ENCODE data around the gene GRM1.

The GRM1 gene

DNA sequence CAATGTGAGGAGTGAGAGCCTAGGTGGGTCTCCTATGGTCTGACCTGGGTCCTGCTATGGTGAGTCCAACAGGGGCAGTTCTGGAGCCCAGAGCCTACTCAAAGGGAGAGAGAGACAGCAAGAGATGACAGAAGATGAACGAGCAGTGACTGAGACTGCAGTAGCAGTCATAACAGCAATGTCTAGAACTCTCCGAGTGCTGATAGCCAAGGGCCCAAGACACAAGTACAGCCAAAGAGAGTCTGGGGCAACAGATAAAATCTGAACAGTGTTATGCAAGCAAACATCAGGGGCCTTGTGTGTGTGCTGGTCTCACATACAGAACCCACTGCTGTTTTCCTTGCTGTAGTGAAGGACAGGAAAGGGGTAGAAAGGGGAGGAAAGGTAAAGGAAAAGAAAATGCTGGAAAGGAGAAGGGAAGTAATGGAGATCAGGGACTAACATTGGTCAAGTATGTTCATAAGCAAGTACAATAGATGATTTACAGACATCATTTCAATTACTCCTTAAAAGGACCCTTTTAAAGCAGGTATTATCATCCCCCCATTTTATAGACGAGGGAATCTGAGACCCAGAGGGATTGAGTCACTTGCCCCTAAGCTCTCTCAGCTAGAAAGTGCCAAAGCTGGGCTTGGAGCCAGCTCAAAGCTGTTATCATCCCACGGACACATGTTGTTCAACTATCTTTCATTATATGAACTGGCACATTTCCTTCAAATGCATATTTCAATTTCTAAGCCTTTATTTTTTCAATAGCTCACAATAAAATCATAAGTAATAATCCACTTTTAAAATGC, 332.5 kb downstream of the GRM1 start:
- H3K36me3 ChIP-seq (ENCODE audit: insufficient read depth, low read length): no peaks in the 10 kb centered on the region
- H3K4me3 ChIP-seq (ENCODE audit: low read length): no peak overlapping the region
- H2AFZ ChIP-seq (ENCODE audit: low read depth, low read length): no peak overlapping the region
- no peaks in the 10 kb centered on the region for H3K9me3 ChIP-seq (ENCODE audit: low read length)
- H3K4me1 ChIP-seq (ENCODE audit: insufficient read depth, low read length): no peaks in the 10 kb centered on the region
- H3K27me3 ChIP-seq (ENCODE audit: insufficient read depth, low read length): no peaks in the 10 kb centered on the region

DNA sequence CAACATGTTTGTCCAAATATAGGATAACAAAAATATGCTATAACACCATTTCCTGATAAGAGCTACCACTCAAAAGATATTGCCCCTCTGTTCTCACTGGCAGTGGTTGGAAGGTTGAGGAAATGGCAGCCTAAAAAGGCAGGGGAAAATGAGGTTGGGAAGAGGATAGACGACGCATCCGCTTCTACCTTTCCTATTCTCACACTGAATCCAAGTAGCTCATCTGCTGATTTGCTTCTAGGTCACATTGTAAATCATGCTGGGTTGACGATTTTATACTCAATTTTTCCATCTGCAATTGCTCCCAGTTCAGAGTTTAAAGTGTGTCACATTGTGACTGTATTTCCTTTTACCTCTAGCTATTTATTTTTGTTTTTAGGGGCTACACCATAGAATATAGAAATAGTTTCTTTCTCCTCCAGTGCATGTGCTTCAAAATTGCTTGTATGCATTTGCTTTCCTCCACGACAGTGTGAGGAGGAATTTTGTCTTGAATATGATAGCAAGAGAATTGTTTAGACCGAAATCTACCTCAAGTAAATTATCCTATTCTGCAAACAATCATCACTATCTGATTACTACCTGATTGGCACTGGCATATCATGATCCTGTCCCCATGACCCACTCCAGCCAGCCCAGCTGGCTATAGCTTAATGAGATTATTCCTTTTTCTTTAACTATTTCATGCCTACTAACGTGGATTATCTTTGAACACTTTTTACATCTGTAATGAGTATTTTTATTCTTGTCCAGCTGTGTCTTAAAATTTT, 335.2 kb downstream of the GRM1 start:
- H2AFZ ChIP-seq (ENCODE audit: low read depth, low read length): no peak overlapping the region
- H3K4me1 ChIP-seq (ENCODE audit: insufficient read depth, low read length): no peaks in the 10 kb centered on the region
- H3K4me3 ChIP-seq (ENCODE audit: low read length): no peak overlapping the region
- H3K9me3 ChIP-seq (ENCODE audit: low read length): no peaks in the 10 kb centered on the region
- H3K27me3 ChIP-seq (ENCODE audit: insufficient read depth, low read length): no peaks in the 10 kb centered on the region
- H3K36me3 ChIP-seq (ENCODE audit: insufficient read depth, low read length): no peaks in the 10 kb centered on the region

DNA sequence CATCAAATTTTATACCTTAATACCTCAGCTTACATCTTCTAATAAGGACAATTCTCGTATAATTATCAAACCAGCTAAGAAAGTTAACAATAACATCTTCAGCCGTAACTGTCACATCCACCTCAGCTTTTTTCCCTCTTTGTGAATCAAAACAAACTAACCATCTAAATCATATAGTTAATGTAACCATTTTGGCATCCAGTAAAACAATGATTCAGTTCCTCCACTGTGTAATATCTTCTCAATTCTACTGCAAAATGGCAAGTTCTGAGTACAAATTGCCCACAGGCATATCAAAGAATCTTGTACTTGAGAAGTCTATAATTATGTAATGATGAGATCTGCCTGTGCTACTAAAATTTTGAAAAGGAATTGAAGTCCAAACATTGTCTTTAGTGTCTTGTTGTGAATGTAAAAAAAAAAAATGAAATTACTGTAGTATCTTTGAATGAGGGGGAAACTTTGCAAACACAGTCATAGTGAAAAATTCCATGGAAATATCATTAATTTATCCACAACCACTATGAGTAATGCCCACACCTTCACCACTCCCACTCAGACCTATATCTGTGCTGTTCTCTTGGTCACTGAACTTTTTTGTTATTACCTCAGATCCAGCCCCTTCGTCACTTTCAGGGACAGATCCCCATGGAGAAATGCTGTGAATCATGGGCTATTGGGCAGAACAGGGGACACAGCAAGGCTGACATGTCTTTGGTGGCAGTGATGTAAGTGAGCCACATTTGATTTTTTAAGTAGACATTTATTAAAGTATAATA, 336.1 kb downstream of the GRM1 start:
- no peak overlapping the region for H2AFZ ChIP-seq (ENCODE audit: low read depth, low read length)
- no peak overlapping the region for H3K4me3 ChIP-seq (ENCODE audit: low read length)
- H3K27me3 ChIP-seq (ENCODE audit: insufficient read depth, low read length): no peaks in the 10 kb centered on the region

DNA sequence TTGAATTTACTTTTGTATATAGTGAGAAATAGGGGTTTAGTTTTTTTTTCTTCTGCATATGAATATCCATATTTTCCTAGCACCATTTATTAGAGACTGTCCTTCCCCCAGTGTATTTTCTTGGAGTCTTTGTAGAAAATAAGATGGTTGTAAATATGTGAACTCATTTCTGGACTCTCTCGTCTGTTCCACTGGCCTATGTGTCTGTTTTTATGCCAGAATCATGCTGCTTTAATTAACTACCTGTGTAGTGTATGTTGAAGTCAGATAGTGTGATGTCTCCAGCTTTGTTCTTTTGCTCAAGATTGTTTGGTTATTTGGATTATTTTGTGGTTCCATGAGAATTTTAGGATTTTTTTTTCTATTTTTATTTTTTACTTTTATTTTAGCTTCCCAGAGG, 338.2 kb downstream of the GRM1 start:
- Histone ChIP-seq H3K4me3 (ENCODE audit: low read length) (no peak overlapping the region), H2AFZ (ENCODE audit: low read depth, low read length) (no peak overlapping the region), H3K27me3 (ENCODE audit: insufficient read depth, low read length) (no peaks in the 10 kb centered on the region), H3K36me3 (ENCODE audit: insufficient read depth, low read length) (no peaks in the 10 kb centered on the region), H3K9me3 (ENCODE audit: low read length) (no peaks in the 10 kb centered on the region), H3K4me1 (ENCODE audit: insufficient read depth, low read length) (no peaks in the 10 kb centered on the region)

More for the DNA sequence above, 336.1 kb downstream of the GRM1 start:
- no peaks in the 10 kb centered on the region for H3K4me1 ChIP-seq (ENCODE audit: insufficient read depth, low read length)
- H3K9me3 ChIP-seq (ENCODE audit: low read length): no peaks in the 10 kb centered on the region
- H3K36me3 ChIP-seq (ENCODE audit: insufficient read depth, low read length): no peaks in the 10 kb centered on the region

DNA sequence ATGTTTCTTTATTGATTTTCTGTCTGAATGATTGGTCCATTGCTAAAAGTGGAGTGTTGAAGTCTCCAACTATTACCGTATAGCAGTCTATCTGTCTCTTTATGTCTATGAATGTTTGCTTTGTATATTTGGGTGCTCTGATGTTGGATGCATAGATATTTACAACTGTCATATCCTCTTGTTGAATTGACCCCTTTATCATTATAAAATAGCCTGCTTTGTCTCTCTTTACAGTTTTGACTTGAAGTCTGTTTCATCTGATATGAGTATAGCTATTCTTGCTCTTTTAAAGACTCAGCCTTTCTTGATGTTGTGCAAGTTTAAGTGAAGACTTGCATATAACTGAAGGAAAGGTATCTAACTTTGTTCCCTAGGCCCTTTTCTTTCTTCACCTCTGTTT, 341.0 kb downstream of the GRM1 start:
- H3K4me1 ChIP-seq (ENCODE audit: insufficient read depth, low read length): no peaks in the 10 kb centered on the region
- H3K9me3 ChIP-seq (ENCODE audit: low read length): no peaks in the 10 kb centered on the region
- H3K4me3 ChIP-seq (ENCODE audit: low read length): no peak overlapping the region
- H3K27me3 ChIP-seq (ENCODE audit: insufficient read depth, low read length): no peaks in the 10 kb centered on the region
- H3K36me3 ChIP-seq (ENCODE audit: insufficient read depth, low read length): no peaks in the 10 kb centered on the region
- no peak overlapping the region for H2AFZ ChIP-seq (ENCODE audit: low read depth, low read length)

DNA sequence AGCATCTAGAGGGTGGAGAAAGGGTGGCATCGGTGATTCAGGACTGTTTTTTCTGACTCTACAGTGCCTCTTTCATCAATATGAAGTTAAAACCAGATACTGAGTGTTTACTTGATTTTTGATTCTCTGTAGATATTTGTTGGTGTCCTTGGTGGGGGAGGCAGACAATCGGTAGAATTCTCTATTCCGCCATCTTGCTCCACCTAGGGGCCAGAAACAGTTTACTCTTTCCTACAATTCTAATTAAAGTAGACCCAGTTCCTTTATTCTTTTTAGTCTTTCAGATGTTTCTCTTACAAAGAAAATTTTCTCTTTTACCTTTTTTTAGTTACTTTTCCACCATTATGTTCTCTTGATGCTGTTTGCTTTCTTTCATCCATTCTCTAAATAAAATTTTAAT, 352.6 kb downstream of the GRM1 start:
- H3K27me3 ChIP-seq (ENCODE audit: insufficient read depth, low read length): no peaks in the 10 kb centered on the region
- no peaks in the 10 kb centered on the region for H3K4me1 ChIP-seq (ENCODE audit: insufficient read depth, low read length)
- H2AFZ ChIP-seq (ENCODE audit: low read depth, low read length): no peak overlapping the region
- H3K9me3 ChIP-seq (ENCODE audit: low read length): no peaks in the 10 kb centered on the region
- H3K4me3 ChIP-seq (ENCODE audit: low read length): no peak overlapping the region
- H3K36me3 ChIP-seq (ENCODE audit: insufficient read depth, low read length): no peaks in the 10 kb centered on the region

DNA sequence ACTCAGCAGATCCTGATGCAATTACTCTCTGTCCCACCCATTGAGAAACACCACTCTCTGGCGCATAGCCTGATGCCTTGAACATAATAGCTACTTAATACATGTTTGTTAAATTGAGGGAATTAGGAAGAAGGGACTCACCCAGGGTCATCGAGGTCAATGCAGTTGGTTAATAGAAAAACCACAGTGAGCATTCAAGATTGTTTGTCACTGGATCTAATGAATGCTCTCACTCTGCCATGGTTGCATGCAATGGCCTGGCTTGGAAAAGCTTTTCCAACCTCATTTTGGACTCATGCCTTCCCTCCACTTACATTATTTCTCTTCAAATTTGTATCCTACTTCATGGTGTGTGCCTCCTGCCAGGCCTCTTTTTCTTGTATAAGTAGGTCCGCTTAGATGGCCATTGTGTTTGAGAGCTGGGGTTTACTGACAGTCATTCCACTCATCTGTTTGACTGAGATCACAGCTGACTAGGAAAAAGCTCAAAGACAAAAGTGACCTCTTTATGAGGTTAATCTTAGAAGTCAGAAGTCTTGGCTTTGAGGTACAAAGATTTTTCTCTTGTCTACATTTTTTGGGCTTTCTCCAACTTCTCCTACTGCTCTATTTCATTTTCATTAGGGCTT, 360.0 kb downstream of the GRM1 start:
- Histone ChIP-seq H3K4me3 (ENCODE audit: low read length) (no peak overlapping the region), H2AFZ (ENCODE audit: low read depth, low read length) (no peak overlapping the region), H3K4me1 (ENCODE audit: insufficient read depth, low read length) (peaks cover 12% of the 10 kb centered on the region), H3K9me3 (ENCODE audit: low read length) (no peaks in the 10 kb centered on the region), H3K27me3 (ENCODE audit: insufficient read depth, low read length) (no peaks in the 10 kb centered on the region), H3K36me3 (ENCODE audit: insufficient read depth, low read length) (no peaks in the 10 kb centered on the region)

DNA sequence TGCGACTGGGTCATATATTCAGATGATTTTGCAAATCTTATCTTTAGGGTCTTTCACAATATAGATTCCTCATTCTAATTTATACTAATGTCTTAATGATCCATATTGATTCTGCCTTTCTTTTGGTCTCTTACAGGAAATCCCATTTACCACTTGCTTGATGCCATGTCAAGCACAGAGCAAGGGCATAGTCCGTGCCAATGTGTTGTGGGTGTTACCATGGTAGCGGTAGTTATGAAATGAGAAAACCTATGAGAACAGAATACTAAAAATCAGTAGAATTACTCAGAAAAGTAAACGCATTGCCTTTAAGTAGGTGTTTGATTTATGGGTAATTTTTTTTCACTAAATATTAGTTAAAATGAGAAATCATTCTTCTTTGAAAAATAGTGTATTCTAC, 360.9 kb downstream of the GRM1 start:
- Histone ChIP-seq H2AFZ (ENCODE audit: low read depth, low read length) (no peak overlapping the region), H3K27me3 (ENCODE audit: insufficient read depth, low read length) (no peaks in the 10 kb centered on the region), H3K9me3 (ENCODE audit: low read length) (no peaks in the 10 kb centered on the region), H3K4me3 (ENCODE audit: low read length) (no peak overlapping the region), H3K36me3 (ENCODE audit: insufficient read depth, low read length) (no peaks in the 10 kb centered on the region), H3K4me1 (ENCODE audit: insufficient read depth, low read length) (peaks cover 12% of the 10 kb centered on the region)

DNA sequence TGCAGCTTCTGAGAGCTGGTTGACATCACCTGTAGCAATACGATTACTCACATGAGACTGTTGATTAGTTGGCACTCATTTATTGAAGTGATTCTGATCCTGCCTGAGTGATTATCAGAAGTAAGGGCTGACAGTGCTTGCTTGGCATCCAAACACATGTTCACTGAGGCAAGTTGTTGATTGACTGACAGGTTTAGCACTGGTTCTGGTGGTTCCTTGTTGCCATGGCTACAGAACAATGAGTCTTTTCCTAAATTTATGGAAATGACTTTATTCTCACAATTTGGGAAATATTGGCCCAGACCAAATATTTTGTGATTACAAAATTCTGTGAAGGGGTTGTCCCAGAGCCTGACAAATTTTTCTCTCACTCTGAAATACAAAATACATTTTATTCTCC, 368.8 kb downstream of the GRM1 start:
- Histone ChIP-seq H3K9me3 (ENCODE audit: low read length) (no peaks in the 10 kb centered on the region), H3K36me3 (ENCODE audit: insufficient read depth, low read length) (no peaks in the 10 kb centered on the region), H3K27me3 (ENCODE audit: insufficient read depth, low read length) (no peaks in the 10 kb centered on the region), H2AFZ (ENCODE audit: low read depth, low read length) (no peak overlapping the region), H3K4me3 (ENCODE audit: low read length) (no peak overlapping the region), H3K4me1 (ENCODE audit: insufficient read depth, low read length) (no peaks in the 10 kb centered on the region)

DNA sequence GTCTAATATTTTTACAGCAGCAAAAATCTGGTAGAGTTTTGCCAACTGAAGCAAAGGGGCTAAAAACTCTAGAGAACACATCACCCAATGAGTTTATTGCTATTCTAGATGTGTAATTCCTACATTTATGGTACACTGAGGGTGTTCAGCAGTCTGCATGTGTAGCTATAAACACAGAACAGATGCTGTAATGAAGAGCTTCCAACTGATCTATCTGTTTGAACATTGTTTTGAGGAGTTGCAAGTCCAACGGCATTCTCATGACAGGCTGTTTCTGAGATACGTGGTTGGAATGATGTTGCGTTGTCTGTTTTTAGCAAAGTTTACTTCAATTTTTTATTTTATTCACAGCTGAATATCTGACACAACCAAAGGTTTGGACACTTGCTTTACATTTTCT, 373.6 kb downstream of the GRM1 start:
- no peak overlapping the region for H3K4me3 ChIP-seq (ENCODE audit: low read length)

DNA sequence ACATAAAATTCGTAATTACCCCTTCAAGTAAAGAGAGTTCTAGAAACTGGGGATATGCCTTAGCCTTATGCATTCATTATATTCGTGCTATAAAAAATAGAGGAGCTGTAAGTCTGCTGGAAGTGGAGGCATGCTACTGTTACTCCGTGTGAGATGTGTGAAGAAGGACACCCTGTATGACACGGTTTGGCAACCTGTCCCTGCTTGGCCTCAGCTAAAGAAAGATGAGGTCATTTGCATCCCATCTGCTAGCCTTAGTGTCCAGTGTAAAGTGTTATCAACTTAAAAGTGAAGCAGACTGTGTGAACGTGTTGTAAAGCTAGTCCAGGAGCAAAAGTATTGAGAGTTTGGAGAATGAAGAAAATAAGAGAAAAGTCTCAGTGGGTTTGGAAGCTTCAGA, 379.7 kb downstream of the GRM1 start:
- Histone ChIP-seq H3K4me3 (ENCODE audit: low read length) (no peak overlapping the region), H3K9me3 (ENCODE audit: low read length) (no peaks in the 10 kb centered on the region), H3K36me3 (ENCODE audit: insufficient read depth, low read length) (no peaks in the 10 kb centered on the region), H3K27me3 (ENCODE audit: insufficient read depth, low read length) (no peaks in the 10 kb centered on the region), H3K4me1 (ENCODE audit: insufficient read depth, low read length) (no peaks in the 10 kb centered on the region), H2AFZ (ENCODE audit: low read depth, low read length) (no peak overlapping the region)

More for the DNA sequence above, 373.6 kb downstream of the GRM1 start:
- Histone ChIP-seq H3K9me3 (ENCODE audit: low read length) (no peaks in the 10 kb centered on the region), H3K36me3 (ENCODE audit: insufficient read depth, low read length) (no peaks in the 10 kb centered on the region), H3K4me1 (ENCODE audit: insufficient read depth, low read length) (no peaks in the 10 kb centered on the region), H3K27me3 (ENCODE audit: insufficient read depth, low read length) (no peaks in the 10 kb centered on the region), H2AFZ (ENCODE audit: low read depth, low read length) (no peak overlapping the region)

DNA sequence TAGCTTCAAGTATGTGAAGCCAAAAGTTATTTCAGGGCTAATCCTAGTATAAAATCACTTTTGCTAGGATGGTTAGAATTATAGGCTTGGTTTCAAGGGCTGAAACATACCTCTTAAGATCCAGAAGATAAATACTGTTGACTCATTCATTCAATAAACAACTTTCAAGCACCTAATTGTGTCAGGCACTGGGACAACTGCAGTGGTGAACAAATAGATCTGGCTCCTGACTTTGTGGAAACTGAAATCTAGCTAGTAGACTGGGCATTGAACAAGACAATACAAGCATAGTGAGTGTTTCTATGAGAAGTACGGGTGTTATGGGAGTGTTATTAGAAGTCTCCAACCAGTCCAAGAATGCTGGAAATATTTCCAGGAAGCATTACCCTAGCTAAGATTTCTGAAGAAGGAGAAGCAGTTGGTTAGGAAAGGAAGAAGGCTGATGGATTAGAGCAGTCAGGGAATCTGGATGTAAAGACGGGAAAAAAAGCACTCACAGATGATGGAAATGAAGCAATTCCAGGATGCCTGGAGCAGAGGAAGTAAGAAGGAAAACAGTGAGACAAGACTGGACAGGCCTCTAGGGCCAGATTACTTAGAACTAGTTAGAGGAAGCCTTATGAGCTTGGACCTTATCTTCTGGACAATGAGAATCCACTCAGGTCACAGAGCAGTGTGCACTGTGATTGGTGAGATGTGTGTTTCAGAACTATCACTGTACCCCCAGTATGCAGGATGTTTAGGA, 382.2 kb downstream of the GRM1 start:
- Histone ChIP-seq H3K4me3 (ENCODE audit: low read length) (no peak overlapping the region), H3K9me3 (ENCODE audit: low read length) (no peaks in the 10 kb centered on the region), H3K4me1 (ENCODE audit: insufficient read depth, low read length) (no peaks in the 10 kb centered on the region), H2AFZ (ENCODE audit: low read depth, low read length) (no peak overlapping the region), H3K36me3 (ENCODE audit: insufficient read depth, low read length) (no peaks in the 10 kb centered on the region), H3K27me3 (ENCODE audit: insufficient read depth, low read length) (no peaks in the 10 kb centered on the region)

Measured in neuron (in vitro differentiated cells).